GM13976 (cell line): ENCODE results near the gene ICOSLG.
"Not testable (repeated sequence)": the region's sequence is repeated elsewhere in the genome, so short reads cannot be mapped to it uniquely, and the experiment has no call there.

ENCODE experiments used
- DNase-seq: peaks from one replicate; pipeline ENCODE4 v3.0.0; 2012; ENCODE audit warnings: low spot score
- in situ Hi-C: fragments of 300-500 bp; cut with MboI; formaldehyde crosslinking; loops from one replicate; pipeline ENCODE4 v1.12.0; 2022; ENCODE audit warnings: low sequenced_read_pairs, mixed read lengths, inconsistent platforms; ENCODE audit not compliant: unreplicated experiment

The ICOSLG gene

DNA sequence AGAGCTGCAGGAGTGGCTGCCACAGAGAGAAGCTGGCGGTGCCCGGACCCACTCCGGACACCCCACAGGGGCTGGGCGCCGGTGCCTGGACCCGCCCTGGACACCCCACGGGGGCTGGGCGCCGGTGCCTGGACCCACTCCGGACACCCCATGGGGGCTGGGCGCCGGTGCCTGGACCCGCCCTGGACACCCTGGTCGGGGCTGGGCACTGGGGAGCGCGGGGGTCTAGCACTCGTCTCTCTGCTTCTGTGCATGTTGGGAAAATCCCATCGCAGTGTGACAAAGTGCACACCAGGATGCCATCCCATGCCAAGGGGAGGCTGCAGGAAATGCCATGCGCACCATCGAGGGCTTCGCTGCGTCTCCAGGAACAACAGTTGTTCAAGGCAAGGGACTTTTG, 11.2 kb downstream of the ICOSLG start:
- in situ Hi-C loops, DNase-seq: not testable (repeated sequence)

DNA sequence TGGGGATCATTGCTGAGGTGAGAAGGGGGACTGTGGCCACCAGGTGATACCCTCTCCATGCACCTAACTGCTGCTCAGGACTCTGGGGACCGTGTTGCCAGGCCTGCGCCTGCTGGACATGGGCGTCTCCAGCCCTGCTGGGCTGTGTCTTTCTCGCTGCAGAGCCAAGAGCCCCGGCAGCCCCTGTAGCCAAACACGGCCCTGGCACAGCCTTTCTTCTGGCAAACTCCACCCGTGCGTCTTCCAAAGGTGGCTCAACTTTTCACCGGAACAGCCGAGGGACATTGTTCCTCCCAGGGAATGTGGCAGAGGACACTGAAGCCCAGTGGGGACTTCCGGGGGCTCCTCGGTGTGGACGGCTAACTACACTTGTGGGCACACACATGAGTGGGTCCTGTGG, 12.6 kb downstream of the ICOSLG start:
- in situ Hi-C loops, DNase-seq: not testable (repeated sequence)

DNA sequence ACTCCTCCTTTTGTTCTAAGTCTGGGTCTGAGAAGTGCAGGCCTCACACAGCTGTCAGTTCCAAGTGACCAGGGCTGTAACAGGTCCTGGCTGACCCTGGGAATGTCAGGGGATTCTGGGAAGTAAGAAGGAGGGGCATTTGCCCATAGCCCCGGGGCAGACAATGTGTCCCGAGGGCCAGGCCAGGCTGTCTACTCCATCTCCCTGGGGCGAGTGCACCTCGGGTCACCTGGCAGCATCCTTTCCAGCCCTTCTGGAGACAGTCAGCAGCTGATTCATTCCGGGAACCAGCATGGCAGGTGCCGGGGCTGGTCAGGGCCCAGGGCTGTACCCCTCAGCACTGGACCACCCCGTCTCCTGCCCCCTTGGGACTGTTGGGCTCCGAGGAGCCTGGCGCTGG, 13.1 kb downstream of the ICOSLG start:
- DNase-seq, in situ Hi-C loops: not testable (repeated sequence)

DNA sequence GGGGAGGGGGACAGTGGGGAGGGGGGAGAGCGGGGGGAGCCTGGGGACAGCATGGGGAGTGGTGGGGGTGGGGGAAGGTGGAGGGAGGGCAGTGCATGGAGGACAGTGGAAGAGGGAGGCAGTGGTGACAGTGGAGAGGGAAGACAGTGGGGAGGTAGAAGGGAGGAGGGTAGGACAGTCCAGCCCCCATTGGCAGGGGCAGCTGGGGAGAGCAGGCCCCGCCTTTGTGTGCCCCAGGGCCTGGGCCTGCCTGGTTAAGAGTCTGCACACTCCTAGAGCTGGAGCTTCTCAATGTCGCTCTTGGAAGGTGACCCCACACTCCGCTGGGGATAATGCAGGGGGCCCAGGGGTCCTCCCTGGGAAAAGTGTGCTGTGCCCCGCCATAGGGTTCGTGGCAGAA, 15.1 kb downstream of the ICOSLG start:
- in situ Hi-C loops, DNase-seq: not testable (repeated sequence)

DNA sequence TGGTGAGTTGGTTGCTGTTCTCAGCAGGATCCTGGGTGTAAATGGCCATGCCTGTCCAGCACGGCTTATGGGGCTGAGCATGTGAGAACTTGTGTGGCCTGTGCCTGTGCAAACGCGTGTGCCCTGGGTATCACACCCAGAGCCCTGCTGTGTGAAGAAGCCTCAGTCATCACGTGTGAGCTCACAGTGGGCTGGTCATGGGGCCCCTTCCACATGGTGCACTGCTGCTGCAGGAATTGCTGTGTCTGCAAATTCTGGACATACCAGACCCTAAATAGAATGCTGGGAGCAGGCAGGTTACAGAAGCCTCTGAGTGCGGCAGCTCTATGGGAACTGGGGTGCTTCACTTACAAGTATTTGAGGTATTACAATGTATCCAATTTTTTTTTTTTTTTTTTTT, 17.4 kb downstream of the ICOSLG start:
- DNase-seq, in situ Hi-C loops: not testable (repeated sequence)

DNA sequence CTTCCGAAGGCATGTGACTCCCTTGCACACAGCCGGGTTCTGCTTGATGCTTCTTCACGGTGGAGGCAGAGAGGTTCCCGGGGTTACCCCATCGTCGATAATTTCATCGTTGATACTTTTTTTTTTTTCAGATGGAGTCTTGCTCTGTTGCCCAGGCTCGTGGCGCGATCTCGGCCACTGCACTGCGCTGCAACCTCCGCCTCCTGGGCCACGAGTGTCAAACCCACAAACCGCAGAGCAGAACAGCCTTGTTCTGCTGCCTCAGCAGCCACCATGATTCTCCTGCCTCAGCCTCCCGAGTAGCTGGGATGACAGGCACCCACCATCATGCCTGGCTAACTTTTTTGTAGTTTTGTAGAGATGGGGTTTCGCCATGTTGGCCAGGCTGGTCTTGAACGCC, 20.1 kb downstream of the ICOSLG start:
- DNase-seq, in situ Hi-C loops: not testable (repeated sequence)

DNA sequence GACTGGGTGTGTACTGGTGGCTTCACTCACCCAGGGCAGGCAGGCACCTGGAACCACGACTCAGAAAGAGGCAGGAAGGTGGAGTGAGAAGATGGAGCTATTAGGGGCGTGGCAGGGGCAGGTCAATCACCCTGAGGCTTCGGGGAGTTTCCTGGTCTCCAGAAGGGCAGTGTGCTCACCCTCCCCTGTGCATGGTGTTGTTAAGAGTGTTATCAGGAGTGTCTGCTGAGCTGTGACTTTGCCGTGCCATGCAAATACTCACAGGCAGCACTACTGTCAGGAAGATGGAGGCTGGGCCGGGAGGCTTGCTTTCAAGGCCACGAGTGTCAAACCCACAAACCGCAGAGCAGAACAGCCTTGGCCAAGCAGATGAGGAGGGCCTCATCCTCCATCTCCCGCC, 22.3 kb downstream of the ICOSLG start:
- DNase-seq, in situ Hi-C loops: not testable (repeated sequence)

DNA sequence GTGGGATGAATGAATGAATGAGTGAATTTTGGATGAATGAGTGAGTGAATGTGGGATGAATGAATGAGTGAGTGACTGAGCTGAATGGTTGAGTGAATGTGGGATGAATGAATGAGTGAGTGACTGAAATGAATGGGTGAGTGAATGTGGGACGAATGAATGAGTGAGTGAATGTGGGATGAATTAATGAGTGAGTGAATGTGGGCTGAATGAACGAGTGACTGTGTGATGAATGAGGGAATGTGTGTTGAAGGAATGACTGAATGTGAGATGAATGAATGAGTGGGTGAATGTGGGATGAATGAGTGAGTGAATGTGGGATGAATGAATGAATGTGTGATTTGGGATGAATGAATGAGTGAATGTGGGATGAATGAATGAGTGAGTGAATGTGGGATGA, 28.8 kb downstream of the ICOSLG start:
- in situ Hi-C loops: not testable (repeated sequence)

DNA sequence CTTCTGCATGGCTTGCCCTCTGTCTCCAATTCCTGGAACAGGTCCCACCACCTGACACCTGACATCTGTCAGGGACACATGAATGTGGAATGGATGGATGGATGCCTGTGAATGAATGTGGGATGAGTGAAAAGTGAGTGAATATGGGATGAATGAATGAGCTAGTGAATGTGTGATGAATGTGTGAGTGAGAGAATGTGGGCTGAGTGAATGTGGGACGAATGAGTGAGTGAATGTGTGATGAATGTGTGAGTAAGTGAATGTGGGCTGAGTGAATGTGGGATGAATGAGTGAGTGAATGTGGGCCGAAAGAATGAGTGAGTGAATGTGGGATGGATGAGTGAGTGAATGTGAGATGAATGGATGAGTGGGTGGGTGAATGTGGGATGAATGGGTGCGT, 29.2 kb downstream of the ICOSLG start:
- DNase-seq, in situ Hi-C loops: not testable (repeated sequence)

More for the DNA sequence above, 28.8 kb downstream of the ICOSLG start:
- DNase-seq: not testable (repeated sequence)

DNA sequence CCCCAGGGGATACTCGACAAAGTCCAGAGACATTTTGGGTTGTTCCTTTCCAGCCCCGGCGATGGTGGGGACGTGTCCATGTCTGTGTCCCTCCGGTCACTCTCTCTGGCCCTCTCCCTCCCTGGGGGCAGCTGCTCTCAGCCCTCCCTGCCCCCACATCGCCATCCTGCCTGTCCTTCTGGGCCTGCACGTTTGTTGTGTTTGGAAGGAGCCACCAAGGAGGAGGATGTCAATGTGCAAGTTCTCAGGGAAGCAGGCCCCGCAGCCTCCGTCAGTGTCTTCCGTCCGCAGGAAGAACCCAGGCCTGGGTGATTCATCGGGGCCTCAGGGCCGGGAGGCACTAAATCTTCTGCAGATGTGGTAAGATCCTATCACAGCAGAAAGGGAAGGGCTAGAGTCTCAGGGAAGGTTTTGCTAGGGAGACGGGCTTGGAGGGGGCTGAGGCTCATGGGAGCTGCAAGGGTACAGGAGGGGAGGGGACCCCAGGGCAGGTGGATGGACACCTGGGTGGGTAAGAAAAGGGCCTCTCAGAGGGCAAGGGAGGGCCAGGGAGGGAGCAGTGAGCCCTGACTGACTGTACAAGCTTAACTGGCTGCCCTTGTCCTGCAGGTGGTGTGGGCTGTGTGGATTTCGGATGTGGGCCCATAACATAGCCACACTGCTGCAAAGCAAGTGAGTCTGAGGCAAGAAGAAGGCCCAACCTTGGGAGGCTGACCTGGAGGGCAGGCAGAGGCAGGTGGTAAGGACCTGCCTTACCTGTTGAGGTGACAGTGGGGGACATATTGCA, 32.7 kb downstream of the ICOSLG start:
- DNase-seq, in situ Hi-C loops: not testable (repeated sequence)

DNA sequence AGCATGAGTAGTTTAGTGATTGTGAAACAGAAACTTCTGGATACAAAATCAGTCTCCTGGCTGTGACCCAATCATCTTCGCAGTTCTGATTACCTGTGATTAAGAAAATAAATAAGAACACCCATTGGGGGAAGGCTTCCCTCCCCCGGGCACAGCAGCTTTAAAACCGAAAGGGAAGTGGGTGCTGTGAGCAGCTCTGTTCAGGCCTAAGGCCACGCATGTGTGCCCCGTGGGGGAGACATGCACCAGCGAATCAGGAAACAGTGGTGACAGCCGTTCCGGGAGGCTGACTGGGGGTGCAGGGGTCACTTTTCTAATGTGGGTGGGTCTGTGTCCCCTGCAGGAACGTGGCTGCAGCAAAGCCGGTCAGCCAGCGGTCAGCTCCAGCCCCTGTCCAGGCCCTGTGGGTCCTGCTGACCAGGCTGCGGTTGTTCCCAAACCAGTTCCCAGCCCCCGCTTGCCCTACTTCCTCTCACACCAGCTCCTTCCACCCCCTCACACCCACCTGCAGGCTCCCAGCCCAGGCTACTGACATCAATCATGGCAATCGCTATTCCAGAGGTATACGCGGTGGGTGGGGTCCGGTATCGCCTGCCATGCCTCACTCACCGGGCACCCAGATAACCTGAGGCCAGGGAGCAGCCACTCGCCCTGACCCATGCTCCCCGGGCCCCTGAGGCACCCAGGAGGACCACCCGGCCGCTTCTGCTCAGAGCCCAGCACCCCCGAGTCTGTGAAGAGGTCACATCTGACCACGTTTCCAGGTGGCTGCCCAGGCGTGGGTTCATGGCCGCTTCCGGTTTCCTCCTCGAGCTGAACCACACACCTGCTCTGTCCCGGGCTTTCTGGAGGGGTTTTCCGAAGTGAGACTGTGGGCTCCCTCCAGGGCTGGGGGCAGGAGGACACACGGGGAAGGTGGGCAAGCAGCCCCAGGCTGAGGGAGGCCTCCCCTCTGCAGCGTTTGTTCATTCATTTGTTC, 33.8 kb downstream of the ICOSLG start:
- DNase-seq, in situ Hi-C loops: not testable (repeated sequence)

DNA sequence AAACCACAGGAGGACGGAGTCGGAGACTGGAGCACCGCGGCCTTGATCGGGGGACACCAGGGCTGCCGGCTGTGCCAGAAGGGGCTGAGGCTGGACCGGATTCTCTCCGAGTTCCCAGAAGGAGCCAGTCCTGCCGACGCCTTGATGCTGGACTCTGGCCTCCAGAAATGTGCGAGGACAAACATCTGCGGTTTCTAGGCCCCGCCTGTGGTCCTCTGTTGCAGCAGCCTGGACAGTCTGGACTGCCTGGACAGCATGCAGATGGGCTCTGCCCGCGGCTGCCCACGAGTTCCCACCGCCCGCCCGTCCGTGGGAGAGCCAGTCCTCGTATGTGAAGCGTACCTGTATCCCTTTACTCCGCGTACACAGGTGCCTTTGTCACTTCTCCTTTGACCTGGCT, 34.6 kb downstream of the ICOSLG start:
- in situ Hi-C loops, DNase-seq: not testable (repeated sequence)

DNA sequence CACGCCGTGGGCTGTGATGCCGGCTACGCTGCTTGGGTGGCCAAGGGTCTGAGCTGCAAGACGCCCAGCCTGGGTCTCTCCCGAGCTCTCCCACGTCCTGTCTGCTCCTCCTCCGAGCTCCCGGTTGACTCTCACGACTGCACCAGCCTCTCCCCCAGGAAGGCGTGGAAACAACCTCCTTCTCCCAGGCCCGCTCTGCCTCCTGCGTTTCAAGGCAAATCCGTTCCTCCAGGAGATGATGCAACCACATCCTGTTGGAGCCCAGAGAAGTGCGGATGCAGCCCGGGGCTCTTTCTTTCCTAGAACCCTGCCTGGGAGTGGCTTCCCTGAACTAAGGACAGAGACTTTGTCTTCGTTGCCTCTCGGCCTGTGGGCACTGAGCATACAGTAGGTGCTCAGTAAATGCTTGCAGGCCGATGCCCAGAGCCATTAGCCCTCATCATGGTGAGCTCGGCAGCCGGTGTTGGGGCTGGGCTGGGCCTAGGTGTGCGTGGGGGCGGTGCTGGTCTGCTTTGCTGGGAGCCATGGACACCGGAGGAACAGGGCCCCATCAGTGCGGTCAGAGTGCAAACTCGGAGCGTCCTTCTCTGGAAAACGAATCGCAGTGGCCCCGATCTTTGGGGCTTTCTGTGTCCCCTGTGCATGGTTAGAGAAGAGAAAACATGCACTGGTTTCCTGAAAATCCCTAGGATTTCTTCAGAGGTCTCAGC, 38.0 kb downstream of the ICOSLG start:
- in situ Hi-C loops, DNase-seq: not testable (repeated sequence)

DNA sequence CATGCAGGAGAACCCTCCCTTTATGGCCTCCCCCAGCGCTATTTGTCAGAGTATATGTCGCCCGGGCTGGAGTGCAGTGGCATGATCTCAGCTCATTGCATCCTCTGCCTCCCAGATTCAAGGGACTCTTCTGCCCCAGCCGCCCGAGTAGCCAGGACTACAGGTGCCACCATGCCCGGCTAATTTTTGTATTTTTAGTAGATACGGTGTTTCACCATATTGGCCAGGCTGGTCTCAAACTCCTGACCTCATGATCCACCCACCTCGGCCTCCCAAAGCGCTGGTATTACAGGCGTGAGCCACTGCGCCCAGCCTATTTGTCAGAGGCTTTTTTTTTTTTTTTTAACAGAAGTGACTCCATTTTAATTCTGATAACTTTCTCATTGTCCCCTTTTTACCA, 40.7 kb downstream of the ICOSLG start:
- DNase-seq, in situ Hi-C loops: not testable (repeated sequence)
